ENCODE results near the gene STK39.

Gene STK39

DNA sequence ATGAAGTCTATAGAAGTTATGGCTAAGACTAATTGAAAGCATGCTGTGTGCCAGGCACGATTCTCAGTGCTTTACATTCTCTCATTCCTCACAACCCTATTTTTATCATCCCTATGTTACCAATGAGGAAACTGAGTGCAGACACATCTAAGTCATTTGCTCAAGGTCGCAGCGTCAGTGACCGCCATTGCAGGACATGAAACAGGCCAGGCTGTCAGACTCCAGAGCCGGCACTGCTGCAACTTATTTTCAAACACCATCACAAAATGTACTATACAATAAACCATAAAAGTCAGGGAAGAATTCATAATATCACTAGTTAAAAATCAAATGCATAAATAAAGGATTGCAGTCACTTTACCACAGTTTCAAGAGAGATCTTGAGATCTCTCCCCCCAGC is 5.6 kb downstream of the STK39 start:
- no peak for TF ChIP-seq CTCF (IDR thresholded peaks at IDR 0.05)

DNA sequence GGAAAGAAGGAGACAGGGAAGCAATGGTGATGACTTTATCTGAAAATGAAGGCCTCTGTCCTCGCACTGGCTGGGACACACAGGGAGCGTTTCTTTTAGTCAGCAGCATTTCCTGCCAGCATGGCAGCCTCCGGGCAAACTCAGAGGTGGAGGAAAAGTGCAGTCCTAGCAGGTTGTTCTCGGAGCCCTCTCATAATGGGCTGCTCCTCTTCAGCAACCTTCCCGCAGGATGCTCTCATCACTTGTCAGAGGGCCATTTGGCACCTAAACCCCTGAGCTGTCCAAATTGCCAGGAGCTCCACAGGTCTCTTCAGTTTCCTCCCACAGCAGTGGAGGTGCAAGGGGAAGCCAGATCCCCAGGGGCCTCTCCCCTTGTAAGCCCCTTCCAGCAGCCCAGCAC is 6.2 kb downstream of the STK39 start:
- TF ChIP-seq CTCF (IDR thresholded peaks at IDR 0.05), result no peak

- no peak for TF ChIP-seq CTCF (IDR thresholded peaks at IDR 0.05)
Measured at GRCh38 chr2:168239281-168239680, 8.1 kb downstream of the STK39 start.

DNA sequence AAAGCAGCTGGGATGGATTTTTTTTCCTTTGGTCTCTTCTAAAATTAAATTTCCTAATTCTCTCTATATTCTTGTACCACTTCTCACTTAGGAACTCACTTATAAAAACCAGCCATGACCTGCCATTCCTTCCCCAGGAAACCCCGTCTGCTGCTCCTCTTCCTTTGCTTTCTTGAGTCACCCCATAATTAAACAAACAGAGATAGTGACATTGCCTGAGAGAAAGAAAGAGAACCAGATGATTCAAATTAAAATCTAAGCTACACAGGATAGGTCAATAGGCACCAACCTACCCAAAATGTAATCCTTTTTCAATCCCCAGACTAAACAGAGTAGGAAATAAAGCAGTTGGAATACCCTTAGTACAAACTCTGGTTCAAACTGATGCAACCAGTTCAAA is 9.7 kb downstream of the STK39 start:
- TF ChIP-seq CTCF (IDR thresholded peaks at IDR 0.05), result no peak

GRCh38 chr2:168234407-168235085 is 12.8 kb downstream of the STK39 start:
- no peak for TF ChIP-seq CTCF (IDR thresholded peaks at IDR 0.05)

DNA sequence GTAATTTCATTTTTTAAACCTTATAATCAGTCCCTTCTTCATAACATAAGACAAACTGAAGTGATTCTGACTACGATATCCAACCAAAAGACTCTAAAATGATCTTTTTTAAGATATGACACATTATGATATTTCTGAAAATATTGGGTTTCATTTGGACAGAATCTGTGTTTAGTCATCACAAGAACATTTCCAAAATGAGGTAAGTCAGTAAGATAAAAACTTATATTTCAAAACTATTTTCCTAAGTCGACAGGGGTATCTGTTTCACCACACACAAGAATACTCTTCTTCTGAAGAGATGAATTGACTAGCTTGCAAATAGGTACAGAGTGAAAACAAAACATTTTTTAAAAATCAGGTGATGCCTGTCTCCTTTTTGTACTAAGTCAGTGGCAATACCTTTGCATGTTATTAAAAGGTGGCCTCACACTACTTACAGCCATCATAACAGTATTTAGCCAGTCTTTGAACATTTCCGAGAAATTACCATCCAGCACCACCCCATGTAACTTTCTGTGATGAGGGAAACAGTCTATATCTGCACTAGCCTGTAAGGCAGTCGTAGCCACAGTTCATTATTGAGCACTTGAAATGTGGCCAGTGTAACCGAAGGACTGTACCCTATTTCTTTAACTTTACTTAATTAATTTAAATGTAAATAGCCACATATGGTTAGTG is 13.5 kb downstream of the STK39 start:
- TF ChIP-seq CTCF (IDR thresholded peaks at IDR 0.05), result no peak

DNA sequence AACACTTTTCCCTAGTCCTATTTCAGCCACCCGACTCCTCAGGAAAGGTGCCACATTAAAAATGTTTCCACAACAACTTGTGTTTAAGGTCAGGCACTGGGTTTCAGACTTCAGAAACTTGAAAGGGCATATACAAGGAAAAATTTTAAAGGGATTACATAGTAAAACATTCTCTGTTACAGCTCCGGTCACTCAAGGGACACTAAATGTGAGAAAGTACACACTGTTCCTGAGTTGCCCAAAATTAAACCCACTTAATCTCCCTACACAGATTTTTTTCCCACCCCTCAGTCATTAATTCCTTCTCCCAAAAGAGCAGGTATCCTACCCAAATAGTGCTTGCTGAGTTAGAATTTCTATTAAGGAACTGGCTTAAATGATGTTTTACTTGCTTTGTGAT is 14.2 kb downstream of the STK39 start:
- TF ChIP-seq CTCF (IDR thresholded peaks at IDR 0.05), result no peak
